MM.1S (cell line): ENCODE data around the gene ADAM19.

ENCODE experiments used
- EZH2 ChIP-seq: fragments of 300-600 bp; sonication (generic); optimal IDR thresholded peaks from 2 replicates; pipeline ENCODE3; 2017; ENCODE audit warnings: low read depth, mild to moderate bottlenecking, antibody characterized with exemption, low read length, mixed read lengths
- EZH2phosphoT487 ChIP-seq: fragments of 300-600 bp; sonication (generic); IDR thresholded peaks from 2 replicates; pipeline ENCODE4 v1.6.1; 2018; ENCODE audit warnings: antibody characterized with exemption, low read length
- TF ChIP-seq, protein P1 (sequence below): fragments of 300-600 bp; sonication (generic); IDR thresholded peaks from 2 replicates; pipeline ENCODE4 v1.5.1; 2016; ENCODE audit warnings: antibody characterized with exemption, low read length, mixed read lengths

DNA sequence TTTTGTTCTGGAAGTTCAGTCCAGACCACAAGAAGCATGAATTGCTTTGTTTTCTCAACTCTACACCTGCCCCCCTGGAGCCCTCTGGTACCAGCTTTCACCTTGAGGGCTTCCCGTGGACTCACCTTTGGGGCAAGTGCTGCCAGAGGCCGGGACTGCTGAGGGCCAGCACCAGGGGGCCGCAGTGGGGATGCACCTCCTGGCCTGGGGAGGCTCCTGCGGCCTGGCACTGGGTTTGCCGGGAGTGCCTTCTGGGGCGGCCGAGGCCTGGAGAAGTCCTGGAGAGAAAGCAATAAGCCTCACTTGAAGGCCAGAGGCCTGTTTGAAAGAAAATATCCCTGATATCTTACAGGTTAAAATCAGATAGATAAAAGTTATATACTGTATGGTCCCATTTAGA is 93.9 kb downstream of the ADAM19 start:
- TF ChIP-seq, protein P1, sequence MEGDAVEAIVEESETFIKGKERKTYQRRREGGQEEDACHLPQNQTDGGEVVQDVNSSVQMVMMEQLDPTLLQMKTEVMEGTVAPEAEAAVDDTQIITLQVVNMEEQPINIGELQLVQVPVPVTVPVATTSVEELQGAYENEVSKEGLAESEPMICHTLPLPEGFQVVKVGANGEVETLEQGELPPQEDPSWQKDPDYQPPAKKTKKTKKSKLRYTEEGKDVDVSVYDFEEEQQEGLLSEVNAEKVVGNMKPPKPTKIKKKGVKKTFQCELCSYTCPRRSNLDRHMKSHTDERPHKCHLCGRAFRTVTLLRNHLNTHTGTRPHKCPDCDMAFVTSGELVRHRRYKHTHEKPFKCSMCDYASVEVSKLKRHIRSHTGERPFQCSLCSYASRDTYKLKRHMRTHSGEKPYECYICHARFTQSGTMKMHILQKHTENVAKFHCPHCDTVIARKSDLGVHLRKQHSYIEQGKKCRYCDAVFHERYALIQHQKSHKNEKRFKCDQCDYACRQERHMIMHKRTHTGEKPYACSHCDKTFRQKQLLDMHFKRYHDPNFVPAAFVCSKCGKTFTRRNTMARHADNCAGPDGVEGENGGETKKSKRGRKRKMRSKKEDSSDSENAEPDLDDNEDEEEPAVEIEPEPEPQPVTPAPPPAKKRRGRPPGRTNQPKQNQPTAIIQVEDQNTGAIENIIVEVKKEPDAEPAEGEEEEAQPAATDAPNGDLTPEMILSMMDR: no peak
- TF ChIP-seq EZH2 (no peak), EZH2phosphoT487 (no peak)
